Measurements from ENCODE around the gene TMEM86A. TPM values are rescaled to one million over a fixed set of nuclear protein-coding genes. Genes with fewer than 3 reads are reported as not detected.
A peak's percentile ranks its signal among the peaks of the same experiment; 100 is the strongest.

Gene TMEM86A
- total and polyA plus RNA-seq, 2 donors (not counting 1 experiment from before 2014, with no cell fraction given) = 0.16 to 0.83 TPM

DNA sequence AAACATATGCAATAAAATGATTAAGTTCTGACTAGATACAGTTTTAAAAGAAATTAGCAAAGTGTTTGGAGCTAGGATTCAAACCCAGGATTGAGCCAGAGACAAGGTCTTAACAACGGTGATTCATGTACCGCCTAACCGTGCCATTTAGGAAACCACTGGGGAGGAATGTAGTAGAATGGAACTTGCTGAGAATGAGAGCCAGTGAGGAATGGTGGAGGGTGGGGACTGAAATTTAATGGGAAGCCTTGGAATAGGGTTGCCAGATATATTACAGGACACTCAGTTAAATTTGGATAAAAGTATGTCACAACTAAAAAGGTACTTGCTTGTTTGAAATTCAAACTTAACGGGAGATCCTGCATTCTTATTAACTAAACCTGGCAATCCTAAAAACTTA is 30.4 kb upstream of the TMEM86A start:
- Histone ChIP-seq H2AFZ (ENCODE audit: low read length) (no peak overlapping the region), H3K36me3 (ENCODE audit: control insufficient read depth, insufficient read depth, low read length) (no peaks in the 10 kb centered on the region), H3K4me1 (ENCODE audit: control insufficient read depth, extremely low read depth, insufficient read depth, low read length) (no peaks in the 10 kb centered on the region), H3K9ac (ENCODE audit: insufficient read depth, low read length) (no peak overlapping the region), H3K79me2 (ENCODE audit: control insufficient read depth, insufficient read depth, low read length) (no peaks in the 10 kb centered on the region), H3K27me3 (ENCODE audit: control insufficient read depth, insufficient read depth, low read length) (no peaks in the 10 kb centered on the region), H3K27ac (ENCODE audit: insufficient read depth, low read length) (no peak overlapping the region), H3K4me2 (ENCODE audit: extremely low read depth, insufficient read depth, low read length) (no peak overlapping the region), H3K4me3 (replicated peaks in 1 of 4; ENCODE audit: control extremely low read depth in 1 of 4, insufficient read depth in 1 of 4, low read depth in 3 of 4, low read length in 4 of 4) (no peak overlapping the region), H4K20me1 (ENCODE audit: control insufficient read depth, extremely low read depth, insufficient read depth, low read length) (no peaks in the 10 kb centered on the region), H3K9me3 (ENCODE audit: control insufficient read depth, insufficient read depth, low read depth, low read length) (no peaks in the 10 kb centered on the region)
- TF ChIP-seq, protein P1, sequence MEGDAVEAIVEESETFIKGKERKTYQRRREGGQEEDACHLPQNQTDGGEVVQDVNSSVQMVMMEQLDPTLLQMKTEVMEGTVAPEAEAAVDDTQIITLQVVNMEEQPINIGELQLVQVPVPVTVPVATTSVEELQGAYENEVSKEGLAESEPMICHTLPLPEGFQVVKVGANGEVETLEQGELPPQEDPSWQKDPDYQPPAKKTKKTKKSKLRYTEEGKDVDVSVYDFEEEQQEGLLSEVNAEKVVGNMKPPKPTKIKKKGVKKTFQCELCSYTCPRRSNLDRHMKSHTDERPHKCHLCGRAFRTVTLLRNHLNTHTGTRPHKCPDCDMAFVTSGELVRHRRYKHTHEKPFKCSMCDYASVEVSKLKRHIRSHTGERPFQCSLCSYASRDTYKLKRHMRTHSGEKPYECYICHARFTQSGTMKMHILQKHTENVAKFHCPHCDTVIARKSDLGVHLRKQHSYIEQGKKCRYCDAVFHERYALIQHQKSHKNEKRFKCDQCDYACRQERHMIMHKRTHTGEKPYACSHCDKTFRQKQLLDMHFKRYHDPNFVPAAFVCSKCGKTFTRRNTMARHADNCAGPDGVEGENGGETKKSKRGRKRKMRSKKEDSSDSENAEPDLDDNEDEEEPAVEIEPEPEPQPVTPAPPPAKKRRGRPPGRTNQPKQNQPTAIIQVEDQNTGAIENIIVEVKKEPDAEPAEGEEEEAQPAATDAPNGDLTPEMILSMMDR (conservative IDR thresholded peaks at IDR 0.05 in 1 of 2, IDR thresholded peaks at IDR 0.05 in 1 of 2; ENCODE audit: low read depth in 1 of 2, low read length in 2 of 2) = no peak
- TF ChIP-seq EZH2 (IDR thresholded peaks at IDR 0.05; ENCODE audit: low read length, missing control alignments) = no peak
- peak in 1 of 2 donors; percentile 14 for DNase-seq (ENCODE audit: low read depth in 2 of 2)

GRCh38 chr11:18669219-18669596 is 29.4 kb upstream of the TMEM86A start:
- no peaks in the 10 kb centered on the region for H3K36me3 ChIP-seq (ENCODE audit: control insufficient read depth, insufficient read depth, low read length)
- H3K27ac ChIP-seq (ENCODE audit: insufficient read depth, low read length) = no peak overlapping the region
- H3K9ac ChIP-seq (ENCODE audit: insufficient read depth, low read length) = no peak overlapping the region
- H3K27me3 ChIP-seq (ENCODE audit: control insufficient read depth, insufficient read depth, low read length) = no peaks in the 10 kb centered on the region
- H3K4me2 ChIP-seq (ENCODE audit: extremely low read depth, insufficient read depth, low read length) = no peak overlapping the region
- no peak overlapping the region for H3K4me3 ChIP-seq (replicated peaks in 1 of 4; ENCODE audit: control extremely low read depth in 1 of 4, insufficient read depth in 1 of 4, low read depth in 3 of 4, low read length in 4 of 4)
- H3K4me1 ChIP-seq (ENCODE audit: control insufficient read depth, extremely low read depth, insufficient read depth, low read length) = no peaks in the 10 kb centered on the region
- H4K20me1 ChIP-seq (ENCODE audit: control insufficient read depth, extremely low read depth, insufficient read depth, low read length) = no peaks in the 10 kb centered on the region
- DNase-seq (ENCODE audit: low read depth in 2 of 2) = peak in 1 of 2 donors; percentile 13
- H2AFZ ChIP-seq (ENCODE audit: low read length) = no peak overlapping the region
- H3K79me2 ChIP-seq (ENCODE audit: control insufficient read depth, insufficient read depth, low read length) = no peaks in the 10 kb centered on the region
- no peaks in the 10 kb centered on the region for H3K9me3 ChIP-seq (ENCODE audit: control insufficient read depth, insufficient read depth, low read depth, low read length)
- TF ChIP-seq, protein P1 (conservative IDR thresholded peaks at IDR 0.05 in 1 of 2, IDR thresholded peaks at IDR 0.05 in 1 of 2; ENCODE audit: low read depth in 1 of 2, low read length in 2 of 2) = no peak
- no peak for TF ChIP-seq EZH2 (IDR thresholded peaks at IDR 0.05; ENCODE audit: low read length, missing control alignments)

DNA sequence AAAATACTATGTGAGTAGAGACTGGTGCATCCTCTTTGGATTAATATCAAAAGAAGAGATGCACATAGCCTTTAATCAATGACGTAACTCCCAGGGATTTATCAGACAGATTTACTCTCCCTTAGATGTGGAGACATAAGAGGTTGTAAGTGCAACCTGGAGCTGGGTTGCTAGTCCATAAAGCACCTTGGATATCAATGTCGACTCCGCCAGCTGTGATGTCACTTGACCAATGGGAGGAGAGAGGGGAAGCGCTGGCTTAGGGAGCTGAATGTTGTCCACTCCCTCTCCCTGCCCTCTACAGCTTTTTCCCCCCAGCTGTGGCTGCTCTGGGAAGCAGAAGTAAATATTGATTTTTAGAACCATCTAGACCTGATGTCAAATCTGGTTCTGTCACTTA is 28.9 kb upstream of the TMEM86A start:
- Histone ChIP-seq H3K9ac (ENCODE audit: insufficient read depth, low read length) (no peak overlapping the region), H3K79me2 (ENCODE audit: control insufficient read depth, insufficient read depth, low read length) (no peaks in the 10 kb centered on the region), H3K4me2 (ENCODE audit: extremely low read depth, insufficient read depth, low read length) (no peak overlapping the region), H3K27ac (ENCODE audit: insufficient read depth, low read length) (no peak overlapping the region), H4K20me1 (ENCODE audit: control insufficient read depth, extremely low read depth, insufficient read depth, low read length) (no peaks in the 10 kb centered on the region), H3K9me3 (ENCODE audit: control insufficient read depth, insufficient read depth, low read depth, low read length) (no peaks in the 10 kb centered on the region), H3K27me3 (ENCODE audit: control insufficient read depth, insufficient read depth, low read length) (no peaks in the 10 kb centered on the region), H2AFZ (ENCODE audit: low read length) (no peak overlapping the region), H3K4me1 (ENCODE audit: control insufficient read depth, extremely low read depth, insufficient read depth, low read length) (no peaks in the 10 kb centered on the region), H3K4me3 (replicated peaks in 1 of 4; ENCODE audit: control extremely low read depth in 1 of 4, insufficient read depth in 1 of 4, low read depth in 3 of 4, low read length in 4 of 4) (no peak overlapping the region), H3K36me3 (ENCODE audit: control insufficient read depth, insufficient read depth, low read length) (no peaks in the 10 kb centered on the region)
- DNase-seq (ENCODE audit: low read depth in 2 of 2) = no peak
- TF ChIP-seq EZH2 (IDR thresholded peaks at IDR 0.05; ENCODE audit: low read length, missing control alignments) = no peak
- TF ChIP-seq, protein P1 (conservative IDR thresholded peaks at IDR 0.05 in 1 of 2, IDR thresholded peaks at IDR 0.05 in 1 of 2; ENCODE audit: low read depth in 1 of 2, low read length in 2 of 2) = no peak

Data from fibroblast of lung (primary cell).